Neural cell (in vitro differentiated cells): ENCODE data around the gene LGI4. TPM values are rescaled to one million over a fixed set of nuclear protein-coding genes. Genes with fewer than 3 reads are reported as not detected.

Source experiments
- H2AFZ ChIP-seq: fragments of 200-600, 300-800 bp; sonication (generic), shearing (Covaris generic); 2 replicates; pipeline ENCODE4 v1.6.0; 2014; ENCODE audit warnings: low read depth, mild to moderate bottlenecking, antibody characterized with exemption, low read length, moderate library complexity
- H3F3A ChIP-seq: fragments of 200-600 bp; shearing (Covaris generic); 2 replicates; pipeline ENCODE4 v1.6.1; 2016; ENCODE audit warnings: mild to moderate bottlenecking, moderate library complexity, mixed read lengths, antibody characterized with exemption, low read length; ENCODE audit not compliant: insufficient read depth, poor library complexity, severe bottlenecking
- H3K27ac ChIP-seq: fragments of 200-600, 300-800 bp; sonication (generic), shearing (Covaris generic); 2 replicates; pipeline ENCODE4 v1.5.1; 2014; ENCODE audit warnings: mild to moderate bottlenecking, low read length, moderate library complexity
- H3K27me3 ChIP-seq: fragments of 300-800, 200-600 bp; sonication (generic), shearing (Covaris generic); 2 replicates; pipeline ENCODE4 v1.6.0; 2014; ENCODE audit warnings: mild to moderate bottlenecking, low read depth, low read length, moderate library complexity; ENCODE audit not compliant: insufficient read depth
- H3K36me3 ChIP-seq: fragments of 300-800, 200-600 bp; sonication (generic), shearing (Covaris generic); 2 replicates; pipeline ENCODE4 v1.5.1; 2014; ENCODE audit warnings: mild to moderate bottlenecking, antibody characterized with exemption, low read length, moderate library complexity; ENCODE audit not compliant: insufficient read depth
- H3K4me2 ChIP-seq: fragments of 300-800, 200-600 bp; sonication (generic), shearing (Covaris generic); 2 replicates; pipeline ENCODE4 v1.6.0; 2014; ENCODE audit warnings: mild to moderate bottlenecking, low read length
- H3K4me3 ChIP-seq: fragments of 300-800, 200-600 bp; sonication (generic), shearing (Covaris generic); 2 replicates; pipeline ENCODE4 v1.5.1; 2014; ENCODE audit warnings: mild to moderate bottlenecking, low read length, moderate library complexity
- H3K79me2 ChIP-seq: fragments of 200-600 bp; shearing (Covaris generic); replicated peaks from 2 replicates; pipeline ENCODE4 v1.6.0; 2014; ENCODE audit warnings: mild to moderate bottlenecking, low read length, moderate library complexity; ENCODE audit not compliant: insufficient read depth
- H3K9ac ChIP-seq: fragments of 300-800, 200-600 bp; sonication (generic), shearing (Covaris generic); 2 replicates; pipeline ENCODE4 v1.6.1; 2016; ENCODE audit warnings: mild to moderate bottlenecking, low read length, mixed read lengths
- H3K9me2 ChIP-seq: fragments of 200-600 bp; shearing (Covaris generic); 2 replicates; pipeline ENCODE4 v1.6.1; 2016; ENCODE audit warnings: mild to moderate bottlenecking, low read length, mixed read lengths; ENCODE audit not compliant: insufficient read depth
- H3K9me3 ChIP-seq: fragments of 200-600, 300-800 bp; sonication (generic), shearing (Covaris generic); 2 replicates; pipeline ENCODE4 v1.6.1; 2016; ENCODE audit warnings: mild to moderate bottlenecking, mixed run types, low read length, moderate library complexity, mixed read lengths
- H4K20me1 ChIP-seq: fragments of 200-600 bp; shearing (Covaris generic); 2 replicates; pipeline ENCODE4 v1.6.1; 2016; ENCODE audit warnings: mild to moderate bottlenecking, mixed run types; ENCODE audit not compliant: insufficient read depth
- CTCF ChIP-seq: fragments of 450-650 bp; IDR thresholded peaks from 2 replicates; pipeline ENCODE4 v1.5.1; 2014; ENCODE audit warnings: antibody characterized with exemption, mild to moderate bottlenecking, moderate library complexity; ENCODE audit not compliant: poor library complexity, severe bottlenecking
- EP300 ChIP-seq: fragments of 450-650 bp; conservative IDR thresholded peaks from 2 replicates; pipeline ENCODE4 v1.6.1; 2014; ENCODE audit warnings: antibody characterized with exemption, mild to moderate bottlenecking, moderate library complexity; ENCODE audit not compliant: poor library complexity, severe bottlenecking
- EZH2 ChIP-seq: fragments of 200-600, 300-800 bp; shearing (Covaris generic), sonication (generic); IDR thresholded peaks from 2 replicates; pipeline ENCODE4 v1.6.1; 2014; ENCODE audit warnings: antibody characterized with exemption, low read length, borderline replicate concordance, mild to moderate bottlenecking; ENCODE audit not compliant: insufficient read depth, poor library complexity, severe bottlenecking
- MXI1 ChIP-seq: fragments of 450-650 bp; conservative IDR thresholded peaks from 2 replicates; pipeline ENCODE4 v1.6.1; 2014; ENCODE audit warnings: antibody characterized with exemption, mild to moderate bottlenecking; ENCODE audit not compliant: poor library complexity, severe bottlenecking
- POLR2AphosphoS5 ChIP-seq: IDR thresholded peaks from 2 replicates; pipeline ENCODE4 v1.6.1; 2012
- RAD21 ChIP-seq: fragments of 450-650 bp; conservative IDR thresholded peaks from 2 replicates; pipeline ENCODE4 v1.6.1; 2014; ENCODE audit warnings: antibody characterized with exemption, mild to moderate bottlenecking, moderate library complexity
- REST ChIP-seq: IDR thresholded peaks from 2 replicates; pipeline ENCODE4 v1.6.1; 2012; ENCODE audit warnings: borderline replicate concordance
- SMC3 ChIP-seq: fragments of 450-650 bp; conservative IDR thresholded peaks from 2 replicates; pipeline ENCODE4 v1.6.1; 2014; ENCODE audit warnings: antibody characterized with exemption, mild to moderate bottlenecking, moderate library complexity; ENCODE audit not compliant: poor library complexity
- TAF1 ChIP-seq: IDR thresholded peaks from 2 replicates; pipeline ENCODE4 v1.6.1; 2012; ENCODE audit warnings: low read depth
- polyA plus RNA-seq: library from polyadenylated mRNA; depleted of rRNA; stranded (reverse); fragments of >200 nt; gene quantifications from 2 replicates; pipeline ENCODE4 v1.2.3, GENCODE V29; 2014

The LGI4 gene
- polyA plus RNA-seq, 1 donor from 2014 or later = 0.63 TPM

GRCh38 chr19:35126624-35126959 lies 8.3 kb downstream of the LGI4 start:
- Histone ChIP-seq H3K9me2 (no peaks in the 10 kb centered on the region), H3K79me2 (no peaks in the 10 kb centered on the region), H3F3A (no peaks in the 10 kb centered on the region), H2AFZ (no peak overlapping the region), H3K27ac (no peak overlapping the region), H3K4me2 (no peak overlapping the region), H3K36me3 (no peaks in the 10 kb centered on the region), H3K9ac (no peak overlapping the region), H3K27me3 (no peaks in the 10 kb centered on the region), H3K4me3 (no peak overlapping the region), H3K9me3 (no peaks in the 10 kb centered on the region), H4K20me1 (no peaks in the 10 kb centered on the region)
- TF ChIP-seq RAD21 (no peak), MXI1 (no peak), EP300 (no peak), CTCF (no peak), REST (no peak), TAF1 (no peak), SMC3 (no peak), POLR2AphosphoS5 (no peak), EZH2 (no peak)

- no peak overlapping the region for H2AFZ ChIP-seq
- H3K27ac ChIP-seq = no peak overlapping the region
- H3K9ac ChIP-seq = no peak overlapping the region
- no peaks in the 10 kb centered on the region for H4K20me1 ChIP-seq
- TF ChIP-seq REST (no peak), RAD21 (no peak), EZH2 (no peak), TAF1 (no peak)
- no peaks in the 10 kb centered on the region for H3K9me2 ChIP-seq
- H3K79me2 ChIP-seq = no peaks in the 10 kb centered on the region
- no peaks in the 10 kb centered on the region for H3F3A ChIP-seq
- H3K4me3 ChIP-seq = no peak overlapping the region
- no peak overlapping the region for H3K4me2 ChIP-seq
- no peaks in the 10 kb centered on the region for H3K27me3 ChIP-seq
- no peaks in the 10 kb centered on the region for H3K9me3 ChIP-seq
- no peaks in the 10 kb centered on the region for H3K36me3 ChIP-seq
Measured at GRCh38 chr19:35125749-35126623, 8.9 kb downstream of the LGI4 start.
